GM19193 (cell line): ENCODE data around the gene ZNF71.

Experiments used
- POLR2A ChIP-seq: IDR thresholded peaks from 4 replicates; pipeline ENCODE4 v1.6.1; 2011; ENCODE audit not compliant: insufficient read depth, insufficient read length; ENCODE audit errors: extremely low read depth

The ZNF71 gene

DNA sequence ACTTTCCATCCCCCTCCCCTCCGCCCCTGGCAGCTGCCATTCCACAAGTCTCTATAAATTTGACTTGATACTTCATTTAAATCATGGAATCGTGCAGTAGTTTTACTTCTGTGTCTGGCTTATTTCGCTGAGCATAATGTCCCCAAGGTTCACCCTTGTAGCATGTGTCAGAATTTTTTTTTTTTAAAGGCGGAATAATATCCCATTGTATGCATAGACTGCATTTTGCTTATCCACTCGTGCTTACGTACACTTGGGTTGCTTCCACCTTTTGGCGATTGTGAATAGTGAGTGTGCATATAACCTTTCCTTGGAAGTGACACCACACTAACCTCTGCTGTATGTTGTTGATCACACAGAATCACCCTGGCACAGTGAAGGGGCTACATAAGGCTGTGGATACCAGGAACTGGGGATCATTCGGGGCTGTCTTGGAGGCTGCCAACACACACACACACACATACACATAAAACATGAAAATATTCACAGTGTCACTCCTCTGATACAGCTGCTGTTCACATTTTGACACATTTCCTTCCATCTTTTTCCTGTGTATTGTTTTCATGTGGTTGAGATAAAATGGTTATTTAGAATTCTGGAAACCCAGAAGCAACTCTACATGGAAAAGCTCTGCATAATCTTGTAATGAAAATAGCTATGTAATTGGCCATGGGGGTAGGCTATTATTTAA lies 13.3 kb downstream of the ZNF71 start:
- TF ChIP-seq POLR2A: no peak

DNA sequence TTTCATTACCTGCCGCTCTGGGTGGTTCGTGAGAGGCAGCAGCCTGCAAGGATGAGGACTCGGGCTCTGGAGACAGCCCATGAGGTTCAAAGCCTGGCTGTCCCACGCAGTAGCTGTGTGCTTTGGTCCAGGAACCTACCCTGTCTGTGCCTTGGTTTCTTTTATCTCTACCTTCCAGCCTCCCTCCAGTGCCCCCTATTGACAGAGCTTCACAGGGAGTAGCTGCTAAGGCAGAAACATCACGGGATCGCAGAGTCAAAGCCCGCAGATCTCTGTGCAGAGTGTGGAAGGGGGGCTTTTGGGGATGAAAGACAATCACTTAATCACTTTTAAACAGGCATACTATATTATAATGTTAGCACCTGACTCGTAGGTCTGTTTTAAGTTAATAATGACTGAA lies 16.2 kb downstream of the ZNF71 start:
- no peak for TF ChIP-seq POLR2A

DNA sequence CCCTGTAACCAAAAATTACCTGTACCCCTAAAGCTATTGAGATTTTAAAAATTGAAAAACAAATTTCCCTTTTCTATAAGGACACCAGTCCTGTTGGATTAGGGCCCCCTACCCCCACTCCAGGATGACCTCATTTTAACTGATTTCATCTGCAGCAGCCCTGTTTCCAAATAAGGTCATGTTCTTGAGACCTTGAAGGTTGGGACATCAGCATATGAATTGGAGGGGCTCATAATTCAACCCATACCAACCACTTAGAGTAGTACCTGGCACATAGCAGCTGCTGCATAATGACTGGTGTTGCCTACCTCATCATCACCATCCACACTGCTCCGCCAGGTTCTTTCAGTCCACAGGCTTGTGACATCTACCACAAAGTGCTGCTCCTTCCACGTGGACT lies 17.6 kb downstream of the ZNF71 start:
- no peak for TF ChIP-seq POLR2A

DNA sequence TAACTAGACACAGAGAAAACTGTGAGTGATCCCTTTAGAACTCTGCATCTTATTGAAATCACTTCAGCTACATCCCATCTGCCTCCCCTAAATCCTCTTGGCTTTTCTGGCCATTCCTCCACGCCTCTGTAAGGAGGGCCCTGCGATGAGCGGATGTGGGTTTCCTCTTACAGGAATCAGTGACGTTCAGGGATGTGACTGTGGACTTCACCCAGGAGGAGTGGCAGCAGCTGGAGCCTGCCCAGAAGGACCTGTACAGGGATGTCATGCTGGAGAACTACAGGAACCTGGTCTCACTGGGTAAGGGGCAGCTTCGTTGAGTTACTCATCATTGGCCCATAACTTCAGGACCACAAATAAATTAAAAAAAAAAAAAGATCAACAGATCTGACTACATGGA lies 18.5 kb downstream of the ZNF71 start:
- no peak for TF ChIP-seq POLR2A

- no peak for TF ChIP-seq POLR2A
Observed at GRCh38 chr19:56617531-56617930, 22.4 kb downstream of the ZNF71 start.

DNA sequence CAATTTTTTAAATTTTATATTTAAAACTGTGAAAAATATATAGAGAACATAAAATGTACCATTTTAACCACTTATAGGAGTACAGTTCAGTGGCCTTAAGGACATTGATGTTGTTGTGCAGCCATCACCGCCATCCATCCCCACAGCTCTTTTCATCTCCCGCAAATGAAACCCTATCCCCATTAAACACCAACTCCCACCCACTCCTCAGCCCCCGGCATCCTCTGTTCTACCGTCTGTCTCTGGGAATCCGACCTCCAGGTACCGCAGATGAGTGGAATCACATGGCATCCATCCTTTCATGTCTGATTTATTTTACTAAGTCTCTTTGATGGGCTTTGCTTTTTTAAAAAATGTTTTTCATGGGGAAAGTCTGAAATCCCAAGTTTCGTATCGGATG lies 24.0 kb downstream of the ZNF71 start:
- TF ChIP-seq POLR2A: no peak

DNA sequence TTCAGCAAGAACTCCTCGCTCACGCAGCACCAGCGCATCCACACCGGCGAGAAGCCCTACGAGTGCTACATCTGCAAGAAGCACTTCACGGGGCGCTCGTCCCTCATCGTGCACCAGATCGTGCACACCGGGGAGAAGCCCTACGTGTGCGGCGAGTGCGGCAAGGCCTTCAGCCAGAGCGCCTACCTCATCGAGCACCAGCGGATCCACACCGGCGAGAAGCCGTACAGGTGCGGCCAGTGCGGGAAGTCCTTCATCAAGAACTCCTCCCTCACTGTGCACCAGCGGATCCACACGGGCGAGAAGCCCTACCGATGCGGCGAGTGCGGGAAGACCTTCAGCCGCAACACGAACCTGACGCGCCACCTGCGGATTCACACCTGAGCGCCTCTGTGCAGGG lies 27.3 kb downstream of the ZNF71 start:
- TF ChIP-seq POLR2A: no peak

DNA sequence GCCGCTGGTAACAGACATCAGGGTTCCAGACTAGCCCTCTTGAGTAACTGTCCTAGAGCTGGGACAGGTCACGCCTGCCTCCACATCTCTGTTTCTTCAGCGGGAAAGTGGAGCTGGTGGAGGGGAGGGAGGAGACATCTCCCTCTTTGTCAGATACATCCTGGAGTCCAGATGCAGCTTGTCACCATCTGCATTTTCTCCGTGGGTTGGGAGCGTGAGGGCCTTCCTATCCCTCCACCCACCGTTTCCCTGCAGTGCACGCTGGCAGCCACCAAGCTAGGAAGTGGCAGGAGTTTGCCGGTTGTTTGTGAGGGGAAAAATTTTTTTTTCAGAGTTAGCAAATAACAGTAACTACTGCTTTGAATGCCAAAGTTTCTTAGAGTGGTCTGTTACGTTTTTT lies 27.9 kb downstream of the ZNF71 start:
- TF ChIP-seq POLR2A: no peak

DNA sequence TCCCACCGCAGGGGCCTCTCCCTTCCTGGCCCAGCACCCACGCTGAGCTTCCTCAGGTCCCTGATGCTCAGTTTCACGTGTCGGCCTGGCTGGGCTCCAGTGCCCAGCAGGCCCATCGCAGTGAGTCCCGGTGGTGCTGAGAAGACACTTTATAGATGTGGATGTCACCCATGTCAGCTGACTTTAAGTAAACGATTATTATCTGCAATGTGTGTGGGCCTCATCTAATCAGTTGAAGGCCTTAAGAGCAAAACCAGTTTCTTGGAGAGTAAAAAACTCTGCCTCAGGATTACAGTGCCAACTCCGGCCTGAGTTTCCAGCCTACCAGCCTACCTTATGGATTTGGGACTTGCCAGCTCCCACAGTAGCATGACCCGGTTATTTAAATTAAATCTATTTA lies 30.6 kb downstream of the ZNF71 start:
- no peak for TF ChIP-seq POLR2A

GRCh38 chr19:56633021-56633420 lies 37.9 kb downstream of the ZNF71 start:
- TF ChIP-seq POLR2A: no peak

DNA sequence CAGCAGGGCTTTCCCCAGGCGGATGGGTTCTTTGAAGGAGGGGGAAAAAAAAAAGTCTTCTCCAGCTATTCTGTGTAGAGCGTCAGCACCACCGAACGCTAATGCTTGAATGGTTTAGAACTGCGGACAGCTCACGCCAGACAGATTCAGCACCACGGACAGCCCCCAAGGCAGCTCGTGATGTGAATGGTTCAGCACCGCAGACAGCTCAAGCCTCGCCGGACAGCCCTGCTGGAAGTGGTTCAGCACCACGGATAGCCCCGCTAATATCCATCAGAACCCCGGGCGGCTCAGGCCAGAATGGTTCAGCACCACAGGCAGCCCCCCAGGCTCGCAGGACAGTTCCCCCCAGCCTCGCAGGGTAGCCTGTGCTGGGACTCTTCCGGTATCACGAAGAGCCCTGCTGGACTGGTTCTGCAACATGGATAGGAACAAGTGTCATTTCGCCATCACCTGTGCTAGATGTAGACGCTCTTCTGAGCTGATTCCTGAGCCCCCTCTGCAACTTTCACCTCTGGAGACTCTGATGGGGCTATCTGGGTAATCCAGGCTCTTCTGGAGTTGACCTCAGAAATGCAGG lies 43.0 kb downstream of the ZNF71 start:
- TF ChIP-seq POLR2A: no peak

DNA sequence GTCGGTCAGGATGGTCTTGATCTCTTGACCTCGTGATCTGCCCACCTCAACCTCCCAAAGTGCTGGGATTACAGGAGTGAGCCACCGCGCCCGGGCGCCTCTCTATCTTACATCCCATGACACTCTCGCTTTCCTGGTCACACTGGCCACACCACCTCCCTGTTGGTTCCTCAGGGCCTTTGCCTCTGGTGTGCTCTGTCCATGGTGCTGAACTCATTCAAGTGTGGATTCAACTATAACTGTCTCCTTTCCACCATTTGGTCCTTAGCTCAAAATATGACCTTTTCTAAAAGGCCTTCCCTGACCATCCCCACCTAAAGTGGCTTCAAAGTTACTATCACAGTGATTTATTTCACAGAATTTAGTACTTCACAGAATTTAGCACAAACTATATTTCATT lies 44.1 kb downstream of the ZNF71 start:
- TF ChIP-seq POLR2A: no peak

DNA sequence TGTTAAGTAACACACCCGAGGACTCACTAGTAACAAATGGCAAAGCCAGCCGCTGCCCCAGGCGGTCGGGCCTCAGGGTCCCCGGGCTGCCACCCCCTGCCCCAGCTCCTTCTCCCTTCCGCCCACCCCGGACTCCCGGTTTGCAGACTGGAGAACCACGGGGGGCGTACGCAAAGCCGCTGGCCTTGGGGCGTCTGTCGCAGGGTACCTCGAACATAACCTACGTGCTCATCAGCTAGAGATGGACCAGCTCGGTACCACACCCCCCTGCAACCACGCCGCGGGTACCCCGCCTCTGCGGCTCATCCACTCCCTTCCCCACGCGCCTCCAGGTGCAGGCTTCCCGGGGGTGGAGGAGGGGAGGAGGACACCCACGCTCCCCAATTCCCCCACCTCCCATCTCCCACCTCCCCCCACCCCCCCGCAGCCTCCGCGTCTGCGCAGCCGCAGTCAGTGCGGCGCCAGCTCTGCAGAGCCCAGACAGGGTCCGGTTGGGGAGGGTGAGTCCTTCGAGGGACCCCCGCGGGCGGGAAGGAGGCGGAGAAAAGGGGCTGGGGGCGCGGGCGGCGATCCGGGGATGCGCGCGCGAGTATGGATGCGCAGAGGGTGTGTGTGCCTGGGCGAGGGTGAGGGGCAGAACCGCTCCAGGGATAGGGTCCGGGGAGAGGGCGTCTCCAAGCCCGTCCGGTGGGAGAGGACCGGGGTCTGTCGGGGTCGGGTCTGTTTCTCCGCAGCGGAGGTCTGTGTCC lies 47.8 kb downstream of the ZNF71 start, which contains the start of gene SMIM17:
TSS of gene SMIM17 (plus strand) at position 449 of the 749 bp plus-strand sequence. CDS start 2,509 bp downstream, outside the sequence.
- no peak for TF ChIP-seq POLR2A

GRCh38 chr19:56643460-56643955 lies 48.4 kb downstream of the ZNF71 start:
- no peak for TF ChIP-seq POLR2A

- no peak for TF ChIP-seq POLR2A
Observed at GRCh38 chr19:56654151-56654550, 59.0 kb downstream of the ZNF71 start.
